LHCN-M2 (cell line): ENCODE measurements around the gene LHX8. TPM values are rescaled to one million over a fixed set of nuclear protein-coding genes. Genes with fewer than 3 reads are reported as not detected.

Source experiments
- DNase-seq: peaks from one replicate; pipeline ENCODE4 v3.0.0-alpha.2; 2012; ENCODE audit warnings: low read depth
- total RNA-seq: library from RNA; depleted of rRNA; stranded (reverse); fragments of >200 nt; gene quantifications from 2 replicates; pipeline ENCODE4 v1.2.3, GENCODE V29; 2014

LHX8 gene
- total RNA-seq, 1 experiment from 2014 or later: not detected

- DNase-seq: peak; percentile 34
These were observed 69.5 kb downstream of the LHX8 start for GRCh38 chr1:75203415-75204277.

GRCh38 chr1:75208862-75209261 lies 74.7 kb downstream of the LHX8 start:
- DNase-seq: no peak
